Cardiac fibroblast (primary cell): ENCODE data around the gene BBS9.

ENCODE experiments used
- DNase-seq, 2 donors: peaks; one replicate each; pipeline versions ENCODE4 v3.0.0 to v3.0.0-alpha.2; 2010; ENCODE audit warnings: low read depth in 2 of 2
- H3K4me3 ChIP-seq, 2 donors: replicated peaks in 1 of 2; 1 replicate in 1 of 2; 2 replicates in 1 of 2; pipeline ENCODE4 v1.5.1; 2011; ENCODE audit warnings: low read depth in 2 of 2, low read length in 2 of 2, mild to moderate bottlenecking in 2 of 2, moderate library complexity in 1 of 2
- TF ChIP-seq, protein P1 (sequence below): IDR thresholded peaks from one replicate; pipeline ENCODE4 v1.5.1; 2011; ENCODE audit warnings: low read depth, mild to moderate bottlenecking, low read length, inconsistent platforms

The BBS9 gene

DNA sequence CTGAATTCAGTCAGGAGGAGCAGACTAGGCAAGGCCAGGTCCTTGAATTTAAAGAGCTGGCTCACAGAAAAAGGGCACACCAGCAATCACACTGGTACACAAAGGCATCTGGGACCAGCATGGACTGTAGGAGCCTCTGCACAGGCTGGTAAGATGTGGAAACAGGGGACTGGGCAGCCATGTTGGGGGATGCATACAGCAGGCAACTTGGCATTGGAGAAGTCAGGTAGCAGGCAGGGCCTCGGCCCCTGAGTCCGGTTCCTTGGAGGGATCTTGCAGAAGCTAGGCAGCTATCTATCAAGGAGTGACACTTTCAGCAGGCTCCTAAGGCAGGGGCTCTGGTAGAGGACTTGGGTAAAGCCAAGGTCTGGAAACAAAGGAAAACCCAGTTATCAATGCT lies 399.7 kb downstream of the BBS9 start:
- TF ChIP-seq, protein P1, sequence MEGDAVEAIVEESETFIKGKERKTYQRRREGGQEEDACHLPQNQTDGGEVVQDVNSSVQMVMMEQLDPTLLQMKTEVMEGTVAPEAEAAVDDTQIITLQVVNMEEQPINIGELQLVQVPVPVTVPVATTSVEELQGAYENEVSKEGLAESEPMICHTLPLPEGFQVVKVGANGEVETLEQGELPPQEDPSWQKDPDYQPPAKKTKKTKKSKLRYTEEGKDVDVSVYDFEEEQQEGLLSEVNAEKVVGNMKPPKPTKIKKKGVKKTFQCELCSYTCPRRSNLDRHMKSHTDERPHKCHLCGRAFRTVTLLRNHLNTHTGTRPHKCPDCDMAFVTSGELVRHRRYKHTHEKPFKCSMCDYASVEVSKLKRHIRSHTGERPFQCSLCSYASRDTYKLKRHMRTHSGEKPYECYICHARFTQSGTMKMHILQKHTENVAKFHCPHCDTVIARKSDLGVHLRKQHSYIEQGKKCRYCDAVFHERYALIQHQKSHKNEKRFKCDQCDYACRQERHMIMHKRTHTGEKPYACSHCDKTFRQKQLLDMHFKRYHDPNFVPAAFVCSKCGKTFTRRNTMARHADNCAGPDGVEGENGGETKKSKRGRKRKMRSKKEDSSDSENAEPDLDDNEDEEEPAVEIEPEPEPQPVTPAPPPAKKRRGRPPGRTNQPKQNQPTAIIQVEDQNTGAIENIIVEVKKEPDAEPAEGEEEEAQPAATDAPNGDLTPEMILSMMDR: no peak
- DNase-seq: no peak
- no peak overlapping the region for H3K4me3 ChIP-seq

DNA sequence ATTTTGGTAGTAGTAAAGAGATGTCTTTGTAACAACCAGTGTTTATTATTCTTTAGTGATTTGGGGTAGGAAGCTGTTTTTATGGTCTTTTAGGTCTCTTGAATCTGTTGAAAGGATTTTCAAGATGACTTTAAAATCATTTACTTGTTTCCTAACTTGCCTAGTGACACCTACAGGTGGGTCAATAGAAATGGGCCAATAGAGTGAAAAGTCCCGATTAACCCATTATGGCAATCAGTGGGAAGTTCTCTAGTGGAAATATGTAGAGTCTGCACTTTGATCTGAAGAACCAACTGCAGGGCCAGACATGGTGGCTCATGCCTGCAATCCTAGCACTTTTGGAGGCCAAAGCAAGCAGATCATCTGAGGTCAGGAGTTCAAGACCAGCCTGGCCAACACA lies 401.3 kb downstream of the BBS9 start:
- DNase-seq: no peak
- H3K4me3 ChIP-seq: no peak overlapping the region
- TF ChIP-seq, protein P1: no peak

DNA sequence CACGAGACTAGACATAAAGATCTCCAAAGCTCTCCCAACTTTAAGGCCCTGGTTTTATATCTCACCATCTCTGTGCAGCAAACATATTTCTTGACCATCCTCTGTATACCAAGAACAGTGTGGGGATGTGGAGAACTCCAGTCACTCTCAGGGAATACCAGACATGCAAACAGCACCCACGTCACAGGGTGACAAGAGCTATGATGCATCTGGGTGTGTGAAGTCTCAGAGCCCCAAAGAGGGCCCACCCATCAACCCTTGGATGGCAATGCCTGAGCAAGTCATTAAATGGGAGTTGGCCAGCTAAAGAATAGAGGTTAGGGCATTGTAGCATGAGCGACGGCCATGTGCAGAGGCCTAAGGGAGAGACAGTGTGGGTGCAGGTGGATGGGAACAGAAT lies 402.5 kb downstream of the BBS9 start:
- TF ChIP-seq, protein P1: no peak
- H3K4me3 ChIP-seq: no peak overlapping the region
- no peak for DNase-seq

DNA sequence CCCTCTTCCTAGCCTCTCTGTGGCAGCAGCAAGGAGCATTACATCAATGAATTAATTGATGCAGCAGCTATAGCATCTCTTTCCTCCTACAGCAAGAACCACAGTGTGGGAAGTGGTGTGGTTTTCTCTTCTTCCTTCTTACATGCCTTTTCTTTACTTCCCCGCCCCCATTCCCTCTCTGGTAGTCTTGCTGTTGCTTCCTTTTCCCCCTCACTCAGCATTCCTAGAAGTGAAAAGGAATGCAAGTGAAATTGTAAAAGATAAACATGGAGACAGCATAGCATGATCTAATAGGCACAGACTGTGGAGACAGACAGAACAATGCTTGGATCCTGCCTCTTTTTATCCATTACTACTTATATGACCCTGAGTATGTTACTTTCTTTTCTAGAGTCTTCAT lies 405.5 kb downstream of the BBS9 start:
- H3K4me3 ChIP-seq: no peak overlapping the region
- DNase-seq: peak in 1 of 2 donors; percentile 48
- TF ChIP-seq, protein P1: no peak

DNA sequence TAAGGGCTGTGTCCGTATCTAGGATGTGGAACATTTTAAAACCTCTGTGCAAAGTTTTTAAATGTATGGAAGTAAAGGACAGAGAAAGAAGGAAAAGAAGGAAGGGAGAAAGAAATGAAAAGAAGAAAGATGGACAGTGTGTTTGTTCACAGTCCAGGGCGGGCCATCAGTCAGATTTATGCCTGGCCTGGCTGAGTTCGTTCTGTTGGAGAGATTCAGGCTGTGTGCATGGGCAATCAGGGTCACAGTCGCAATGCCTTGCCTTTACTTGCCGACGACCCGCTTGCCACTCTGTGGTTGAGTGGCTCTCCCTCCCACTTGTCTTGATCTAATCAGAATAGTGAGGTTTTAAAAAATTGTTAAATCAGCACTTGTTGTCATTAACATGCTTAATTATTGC lies 406.6 kb downstream of the BBS9 start:
- no peak for DNase-seq
- TF ChIP-seq, protein P1: no peak
- no peak overlapping the region for H3K4me3 ChIP-seq

DNA sequence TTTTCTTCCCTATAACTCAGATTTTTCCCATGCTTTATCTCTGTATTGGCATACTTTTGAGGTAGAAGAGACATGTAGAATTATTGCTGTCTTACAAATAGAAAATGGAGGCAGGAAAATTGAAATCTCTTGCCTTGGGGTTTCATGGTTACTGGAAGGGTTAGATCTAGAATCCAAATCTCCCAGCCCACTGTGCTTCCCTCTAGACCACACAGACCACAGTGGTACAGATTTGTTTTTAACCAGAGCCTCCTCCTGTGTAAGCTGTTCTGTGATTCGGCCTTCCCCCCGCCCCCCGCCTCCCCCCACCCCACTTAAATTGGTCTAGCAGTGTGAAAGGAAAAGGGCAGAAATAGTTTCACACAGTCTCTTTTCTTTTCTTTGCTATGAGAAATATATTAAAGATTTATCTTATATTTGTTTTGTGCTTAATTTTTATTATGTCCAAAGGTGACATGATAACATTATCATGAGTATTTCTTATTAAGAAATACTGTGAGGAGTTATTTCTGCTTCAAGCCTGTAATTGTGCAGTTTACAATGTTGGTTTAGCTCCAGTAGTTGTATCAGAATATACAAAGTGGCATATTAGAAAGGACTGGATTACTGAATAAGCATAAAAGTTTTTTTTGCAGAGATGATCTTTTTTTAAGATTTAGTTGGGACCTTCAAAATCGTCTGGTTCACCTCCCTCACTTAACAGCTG lies 407.2 kb downstream of the BBS9 start:
- DNase-seq: no peak
- H3K4me3 ChIP-seq: no peak overlapping the region
- TF ChIP-seq, protein P1: no peak

DNA sequence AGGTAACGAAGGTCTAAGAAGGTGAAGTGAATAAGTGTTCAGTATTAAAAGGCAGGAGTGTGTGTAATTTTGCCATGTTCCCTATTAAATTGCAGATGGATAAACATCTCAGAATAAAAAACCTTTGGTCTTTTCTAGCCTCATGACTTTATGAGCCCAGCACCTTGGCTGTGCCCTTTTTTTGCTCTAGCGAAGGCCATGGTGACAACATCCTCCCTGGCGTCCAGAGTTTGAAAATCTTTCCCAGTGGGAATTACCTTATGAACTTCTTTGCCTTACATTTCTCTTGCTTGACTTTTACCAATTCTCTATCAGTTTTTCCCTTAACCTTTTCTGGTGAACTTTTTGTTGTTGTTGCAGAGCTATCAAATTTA lies 407.7 kb downstream of the BBS9 start:
- H3K4me3 ChIP-seq: no peak overlapping the region
- DNase-seq: no peak
- TF ChIP-seq, protein P1: no peak
